DOHH2 (cell line): ENCODE measurements around the gene PKD1L1.

Source experiments
- CTCF ChIP-seq: fragments of 200-600 bp; sonication (generic); IDR thresholded peaks from one replicate; pipeline ENCODE4 v1.5.1; 2014; ENCODE audit warnings: antibody characterized with exemption, mild to moderate bottlenecking, low read depth, low read length; ENCODE audit not compliant: poor library complexity, severe bottlenecking
- EZH2phosphoT487 ChIP-seq: fragments of 200-600 bp; sonication (generic); IDR thresholded peaks from 2 replicates; pipeline ENCODE4 v1.6.1; 2017; ENCODE audit warnings: borderline replicate concordance, mild to moderate bottlenecking, antibody characterized with exemption, low read length, moderate library complexity, mixed read lengths

GRCh38 chr7:47779341-47779771 is 168.9 kb downstream of the PKD1L1 start:
- TF ChIP-seq CTCF (no peak), EZH2phosphoT487 (no peak)
